HEK293 (cell line): ENCODE results near the gene KCTD18.

ENCODE experiments used
- KLF10 ChIP-seq: fragments of 450-650 bp; IDR thresholded peaks from 2 replicates; pipeline ENCODE4 v1.5.1; 2018; ENCODE audit warnings: missing biosample characterization, mild to moderate bottlenecking, missing genetic modification characterization
- KLF8 ChIP-seq: fragments of 450-650 bp; formaldehyde crosslinking; IDR thresholded peaks from 2 replicates; pipeline ENCODE4 v1.5.1; 2016; ENCODE audit warnings: missing biosample characterization, missing genetic modification characterization
- MZF1 ChIP-seq: fragments of 450-650 bp; formaldehyde crosslinking; IDR thresholded peaks from 2 replicates; pipeline ENCODE4 v1.5.1; 2017; ENCODE audit warnings: missing biosample characterization, missing genetic modification characterization, borderline replicate concordance
- OVOL3 ChIP-seq: fragments of 450-650 bp; formaldehyde crosslinking; IDR thresholded peaks from 2 replicates; pipeline ENCODE4 v1.5.1; 2016; ENCODE audit warnings: missing biosample characterization, missing genetic modification characterization
- SCRT1 ChIP-seq: fragments of 450-650 bp; formaldehyde crosslinking; IDR thresholded peaks from 2 replicates; pipeline ENCODE4 v1.5.1; 2016; ENCODE audit warnings: missing biosample characterization, missing genetic modification characterization, borderline replicate concordance
- SP2 ChIP-seq: fragments of 450-650 bp; formaldehyde crosslinking; IDR thresholded peaks from 2 replicates; pipeline ENCODE4 v1.5.1; 2016; ENCODE audit warnings: missing biosample characterization, missing genetic modification characterization
- TRIM28 ChIP-seq: IDR thresholded peaks from 2 replicates; pipeline ENCODE4 v1.6.1; 2011; ENCODE audit warnings: low read length, control low read depth, borderline replicate concordance
- ZBTB17 ChIP-seq: fragments of 450-650 bp; formaldehyde crosslinking; IDR thresholded peaks from 2 replicates; pipeline ENCODE4 v1.5.1; 2016; ENCODE audit warnings: missing biosample characterization, missing genetic modification characterization
- ZBTB26 ChIP-seq: fragments of 450-650 bp; formaldehyde crosslinking; optimal IDR thresholded peaks from 2 replicates; pipeline ENCODE3; 2016; ENCODE audit warnings: missing biosample characterization, mild to moderate bottlenecking, missing genetic modification characterization
- ZBTB6 ChIP-seq: fragments of 450-650 bp; formaldehyde crosslinking; IDR thresholded peaks from 2 replicates; pipeline ENCODE4 v1.5.1; 2017; ENCODE audit warnings: missing biosample characterization, missing genetic modification characterization
- ZEB2 ChIP-seq: fragments of 450-650 bp; formaldehyde crosslinking; IDR thresholded peaks from 2 replicates; pipeline ENCODE4 v1.5.1; 2016; ENCODE audit warnings: missing biosample characterization, missing genetic modification characterization
- ZFHX2 ChIP-seq: fragments of 450-650 bp; formaldehyde crosslinking; conservative IDR thresholded peaks from 2 replicates; pipeline ENCODE4 v1.5.1; 2016; ENCODE audit warnings: missing biosample characterization, missing genetic modification characterization
- ZFP3 ChIP-seq: fragments of 450-650 bp; formaldehyde crosslinking; IDR thresholded peaks from 2 replicates; pipeline ENCODE4 v1.5.1; 2016; ENCODE audit warnings: low read depth, missing biosample characterization, missing genetic modification characterization
- ZNF112 ChIP-seq: fragments of 450-650 bp; formaldehyde crosslinking; IDR thresholded peaks from 2 replicates; pipeline ENCODE4 v1.5.0; 2017; ENCODE audit warnings: missing biosample characterization, missing genetic modification characterization
- ZNF184 ChIP-seq: fragments of 450-650 bp; IDR thresholded peaks from 2 replicates; pipeline ENCODE4 v1.5.1; 2018; ENCODE audit warnings: missing biosample characterization, mild to moderate bottlenecking, missing genetic modification characterization
- ZNF19 ChIP-seq: fragments of 450-650 bp; formaldehyde crosslinking; IDR thresholded peaks from 2 replicates; pipeline ENCODE4; 2016; ENCODE audit warnings: missing biosample characterization, missing genetic modification characterization, low read depth
- ZNF214 ChIP-seq: fragments of 450-650 bp; formaldehyde crosslinking; IDR thresholded peaks from 2 replicates; pipeline ENCODE4 v1.5.1; 2017; ENCODE audit warnings: missing biosample characterization, mild to moderate bottlenecking, missing genetic modification characterization, borderline replicate concordance
- ZNF223 ChIP-seq: fragments of 450-650 bp; formaldehyde crosslinking; IDR thresholded peaks from 2 replicates; pipeline ENCODE4 v1.5.1; 2016; ENCODE audit warnings: missing biosample characterization, missing genetic modification characterization
- ZNF266 ChIP-seq: fragments of 450-650 bp; formaldehyde crosslinking; IDR thresholded peaks from 2 replicates; pipeline ENCODE4 v1.5.1; 2016; ENCODE audit warnings: missing biosample characterization, missing genetic modification characterization, low read depth
- ZNF292 ChIP-seq: fragments of 450-650 bp; formaldehyde crosslinking; IDR thresholded peaks from 2 replicates; pipeline ENCODE4 v1.5.1; 2016; ENCODE audit warnings: low read depth, missing biosample characterization, missing genetic modification characterization, borderline replicate concordance
- ZNF423 ChIP-seq: fragments of 450-650 bp; formaldehyde crosslinking; IDR thresholded peaks from 2 replicates; pipeline ENCODE4 v1.5.1; 2016; ENCODE audit warnings: missing biosample characterization, missing genetic modification characterization
- ZNF510 ChIP-seq: fragments of 450-650 bp; formaldehyde crosslinking; IDR thresholded peaks from 2 replicates; pipeline ENCODE4 v1.5.1; 2018; ENCODE audit warnings: mild to moderate bottlenecking, missing genetic modification characterization, missing biosample characterization; ENCODE audit not compliant: insufficient replicate concordance
- ZNF529 ChIP-seq: fragments of 450-650 bp; formaldehyde crosslinking; IDR thresholded peaks from 2 replicates; pipeline ENCODE4 v1.5.1; 2017; ENCODE audit warnings: missing genetic modification characterization, missing biosample characterization; ENCODE audit not compliant: insufficient replicate concordance
- ZNF544 ChIP-seq: fragments of 450-650 bp; formaldehyde crosslinking; IDR thresholded peaks from 2 replicates; pipeline ENCODE4 v1.5.0; 2017; ENCODE audit warnings: missing biosample characterization, missing genetic modification characterization
- ZNF580 ChIP-seq: fragments of 450-650 bp; formaldehyde crosslinking; IDR thresholded peaks from 2 replicates; pipeline ENCODE4 v1.5.1; 2016; ENCODE audit warnings: missing biosample characterization, missing genetic modification characterization
- ZNF596 ChIP-seq: fragments of 450-650 bp; IDR thresholded peaks from 2 replicates; pipeline ENCODE4 v1.5.0; 2018; ENCODE audit warnings: missing biosample characterization, mild to moderate bottlenecking, missing genetic modification characterization, moderate library complexity
- ZNF600 ChIP-seq: fragments of 450-650 bp; formaldehyde crosslinking; IDR thresholded peaks from 2 replicates; pipeline ENCODE4 v1.5.1; 2016; ENCODE audit warnings: missing biosample characterization, missing genetic modification characterization
- ZNF610 ChIP-seq: fragments of 450-650 bp; formaldehyde crosslinking; IDR thresholded peaks from 2 replicates; pipeline ENCODE4 v1.5.1; 2016; ENCODE audit warnings: missing biosample characterization, missing genetic modification characterization, borderline replicate concordance
- ZNF660 ChIP-seq: fragments of 450-650 bp; IDR thresholded peaks from 2 replicates; pipeline ENCODE4 v1.5.1; 2018; ENCODE audit warnings: missing biosample characterization, mild to moderate bottlenecking, missing genetic modification characterization
- ZNF768 ChIP-seq: fragments of 450-650 bp; formaldehyde crosslinking; IDR thresholded peaks from 2 replicates; pipeline ENCODE4 v1.5.1; 2018; ENCODE audit warnings: missing biosample characterization, mild to moderate bottlenecking, missing genetic modification characterization
- ZNF785 ChIP-seq: fragments of 450-650 bp; formaldehyde crosslinking; IDR thresholded peaks from 2 replicates; pipeline ENCODE4 v1.5.1; 2016; ENCODE audit warnings: missing biosample characterization, missing genetic modification characterization
- ZNF843 ChIP-seq: fragments of 450-650 bp; formaldehyde crosslinking; IDR thresholded peaks from 2 replicates; pipeline ENCODE4 v1.5.1; 2016; ENCODE audit warnings: missing biosample characterization, missing genetic modification characterization
- ZSCAN5A ChIP-seq: fragments of 450-650 bp; formaldehyde crosslinking; IDR thresholded peaks from 2 replicates; pipeline ENCODE4 v1.5.1; 2016; ENCODE audit warnings: missing biosample characterization, missing genetic modification characterization
- TF ChIP-seq, protein P1 (sequence below): fragments of 450-650 bp; formaldehyde crosslinking; IDR thresholded peaks from 2 replicates; pipeline ENCODE4 v1.5.1; 2017; ENCODE audit warnings: missing biosample characterization, missing genetic modification characterization
- TF ChIP-seq, protein P2 (sequence below): fragments of 450-650 bp; formaldehyde crosslinking; IDR thresholded peaks from 2 replicates; pipeline ENCODE4 v1.5.1; 2017; ENCODE audit warnings: missing biosample characterization, mild to moderate bottlenecking, missing genetic modification characterization, moderate library complexity

KCTD18 gene

GRCh38 chr2:200525882-200526651 lies 16.2 kb upstream of the KCTD18 start, which contains the start of gene SGO2 (continued):
- TF ChIP-seq ZNF266 (tag by site-specific recombination) = no peak
- TF ChIP-seq ZNF292 (tag by site-specific recombination) = no peak
- no peak for TF ChIP-seq ZNF580 (tag by site-specific recombination)
- TF ChIP-seq ZNF768 (tag by site-specific recombination) = no peak
- TF ChIP-seq ZBTB17 (tag by site-specific recombination) = peak; percentile 96
- peak; percentile 83 for TF ChIP-seq KLF8 (tag by site-specific recombination)
- no peak for TF ChIP-seq ZNF529 (tag by site-specific recombination)
- no peak for TF ChIP-seq ZNF510 (tag by site-specific recombination)
- no peak for TF ChIP-seq MZF1 (tag by site-specific recombination)
- TF ChIP-seq ZNF112 (tag by site-specific recombination) = no peak
- TF ChIP-seq ZNF19 (tag by site-specific recombination) = no peak
- TF ChIP-seq ZNF596 = no peak
- TF ChIP-seq ZFP3 = no peak
- no peak for TF ChIP-seq SCRT1 (tag by site-specific recombination)
- no peak; the same call in 1 of the 2 replicates for TF ChIP-seq ZBTB6 (tag by site-specific recombination)
- TF ChIP-seq ZFHX2 (tag by site-specific recombination) = peak; percentile 77
- peak; percentile 33 for TF ChIP-seq ZBTB26 (tag by site-specific recombination)
- TF ChIP-seq ZNF610 = no peak
- TF ChIP-seq ZNF423 = no peak
- no peak for TF ChIP-seq ZNF544 (tag by site-specific recombination)
- TF ChIP-seq ZEB2 (tag by site-specific recombination) = no peak
- TF ChIP-seq ZNF214 = no peak
- no peak for TF ChIP-seq TRIM28
- no peak for TF ChIP-seq OVOL3 (tag by site-specific recombination)
- TF ChIP-seq ZSCAN5A (tag by site-specific recombination) = no peak
- peak; percentile 32; the same call in 1 of the 2 replicates for TF ChIP-seq ZNF600 (tag by site-specific recombination)
- TF ChIP-seq ZNF184 (tag by site-specific recombination) = no peak
- TF ChIP-seq KLF10 (tag by site-specific recombination) = no peak
- TF ChIP-seq ZNF785 (tag by site-specific recombination) = no peak
- TF ChIP-seq ZNF660 (tag by site-specific recombination) = no peak
- peak; percentile 98 for TF ChIP-seq SP2
- TF ChIP-seq, protein P1, sequence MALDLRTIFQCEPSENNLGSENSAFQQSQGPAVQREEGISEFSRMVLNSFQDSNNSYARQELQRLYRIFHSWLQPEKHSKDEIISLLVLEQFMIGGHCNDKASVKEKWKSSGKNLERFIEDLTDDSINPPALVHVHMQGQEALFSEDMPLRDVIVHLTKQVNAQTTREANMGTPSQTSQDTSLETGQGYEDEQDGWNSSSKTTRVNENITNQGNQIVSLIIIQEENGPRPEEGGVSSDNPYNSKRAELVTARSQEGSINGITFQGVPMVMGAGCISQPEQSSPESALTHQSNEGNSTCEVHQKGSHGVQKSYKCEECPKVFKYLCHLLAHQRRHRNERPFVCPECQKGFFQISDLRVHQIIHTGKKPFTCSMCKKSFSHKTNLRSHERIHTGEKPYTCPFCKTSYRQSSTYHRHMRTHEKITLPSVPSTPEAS (tag by site-specific recombination) = no peak
- no peak for TF ChIP-seq ZNF223 (tag by site-specific recombination)
- TF ChIP-seq, protein P2, sequence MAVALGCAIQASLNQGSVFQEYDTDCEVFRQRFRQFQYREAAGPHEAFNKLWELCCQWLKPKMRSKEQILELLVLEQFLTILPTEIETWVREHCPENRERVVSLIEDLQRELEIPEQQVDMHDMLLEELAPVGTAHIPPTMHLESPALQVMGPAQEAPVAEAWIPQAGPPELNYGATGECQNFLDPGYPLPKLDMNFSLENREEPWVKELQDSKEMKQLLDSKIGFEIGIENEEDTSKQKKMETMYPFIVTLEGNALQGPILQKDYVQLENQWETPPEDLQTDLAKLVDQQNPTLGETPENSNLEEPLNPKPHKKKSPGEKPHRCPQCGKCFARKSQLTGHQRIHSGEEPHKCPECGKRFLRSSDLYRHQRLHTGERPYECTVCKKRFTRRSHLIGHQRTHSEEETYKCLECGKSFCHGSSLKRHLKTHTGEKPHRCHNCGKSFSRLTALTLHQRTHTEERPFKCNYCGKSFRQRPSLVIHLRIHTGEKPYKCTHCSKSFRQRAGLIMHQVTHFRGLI (tag by site-specific recombination) = no peak
- TF ChIP-seq ZNF843 (tag by site-specific recombination) = no peak
